ENCODE results near the gene CCDC88C.

CCDC88C gene

GRCh38 chr14:91346838-91347173 is 70.8 kb downstream of the CCDC88C start:
- H3K9ac ChIP-seq (ENCODE audit: low read length) = peak overlapping the region; percentile 10; the same call in 1 of the 2 replicates
- H3K27ac ChIP-seq (ENCODE audit: low read depth, low read length, poor library complexity, severe bottlenecking) = peak overlapping the region; percentile 81
- no peaks in the 10 kb centered on the region for H3F3A ChIP-seq (ENCODE audit: insufficient read depth, low read length)
- peaks cover 69% of the 10 kb centered on the region for H3K4me1 ChIP-seq (ENCODE audit: insufficient read depth, low read length, severe bottlenecking)
- no peak overlapping the region for H2AFZ ChIP-seq (ENCODE audit: low read length)
- peaks cover 37% of the 10 kb centered on the region; the same call in 1 of the 2 replicates for H3K36me3 ChIP-seq (ENCODE audit: insufficient read depth, low read length)
- no peak for TF ChIP-seq CTCF (IDR thresholded peaks at IDR 0.05; ENCODE audit: low read length)
- H3K4me2 ChIP-seq (ENCODE audit: low read length) = peak overlapping the region; percentile 1; the same call in 1 of the 2 replicates
- no peaks in the 10 kb centered on the region for H3K9me2 ChIP-seq (ENCODE audit: low read depth, low read length)
- no peaks in the 10 kb centered on the region for H3K9me3 ChIP-seq (ENCODE audit: low read length)
- H4K20me1 ChIP-seq (ENCODE audit: insufficient read depth, low read length) = no peaks in the 10 kb centered on the region
- no peaks in the 10 kb centered on the region for H3K27me3 ChIP-seq (ENCODE audit: insufficient read depth, low read length)
- H3K79me2 ChIP-seq (ENCODE audit: insufficient read depth, low read length) = peaks cover 50% of the 10 kb centered on the region
- H3K4me3 ChIP-seq (ENCODE audit: low read depth, low read length, poor library complexity, severe bottlenecking) = no peak overlapping the region

GRCh38 chr14:91344096-91344495 is 73.5 kb downstream of the CCDC88C start:
- no peaks in the 10 kb centered on the region for H3K27me3 ChIP-seq (ENCODE audit: insufficient read depth, low read length)
- no peaks in the 10 kb centered on the region for H4K20me1 ChIP-seq (ENCODE audit: insufficient read depth, low read length)
- H2AFZ ChIP-seq (ENCODE audit: low read length) = no peak overlapping the region
- no peaks in the 10 kb centered on the region for H3F3A ChIP-seq (ENCODE audit: insufficient read depth, low read length)
- H3K27ac ChIP-seq (ENCODE audit: low read depth, low read length, poor library complexity, severe bottlenecking) = peak overlapping the region; percentile 60
- no peak overlapping the region for H3K4me3 ChIP-seq (ENCODE audit: low read depth, low read length, poor library complexity, severe bottlenecking)
- peaks cover 61% of the 10 kb centered on the region for H3K36me3 ChIP-seq (ENCODE audit: insufficient read depth, low read length)
- H3K79me2 ChIP-seq (ENCODE audit: insufficient read depth, low read length) = peaks cover 34% of the 10 kb centered on the region
- no peak overlapping the region for H3K9ac ChIP-seq (ENCODE audit: low read length)
- H3K9me2 ChIP-seq (ENCODE audit: low read depth, low read length) = no peaks in the 10 kb centered on the region
- no peak for TF ChIP-seq CTCF (IDR thresholded peaks at IDR 0.05; ENCODE audit: low read length)
- no peak for TF ChIP-seq EZH2 (IDR thresholded peaks at IDR 0.05; ENCODE audit: borderline replicate concordance, low read length)
- no peaks in the 10 kb centered on the region for H3K9me3 ChIP-seq (ENCODE audit: low read length)
- no peak overlapping the region for H3K4me2 ChIP-seq (ENCODE audit: low read length)
- H3K4me1 ChIP-seq (ENCODE audit: insufficient read depth, low read length, severe bottlenecking) = peaks cover 42% of the 10 kb centered on the region

GRCh38 chr14:91343051-91343450 is 74.6 kb downstream of the CCDC88C start:
- Histone ChIP-seq H3K9me3 (ENCODE audit: low read length) (no peaks in the 10 kb centered on the region), H3K9ac (ENCODE audit: low read length) (no peak overlapping the region), H3K9me2 (ENCODE audit: low read depth, low read length) (no peaks in the 10 kb centered on the region), H3K4me2 (ENCODE audit: low read length) (no peak overlapping the region), H3K27me3 (ENCODE audit: insufficient read depth, low read length) (no peaks in the 10 kb centered on the region), H4K20me1 (ENCODE audit: insufficient read depth, low read length) (no peaks in the 10 kb centered on the region), H2AFZ (ENCODE audit: low read length) (no peak overlapping the region), H3K4me3 (ENCODE audit: low read depth, low read length, poor library complexity, severe bottlenecking) (no peak overlapping the region), H3K79me2 (ENCODE audit: insufficient read depth, low read length) (peaks cover 24% of the 10 kb centered on the region), H3F3A (ENCODE audit: insufficient read depth, low read length) (no peaks in the 10 kb centered on the region), H3K36me3 (ENCODE audit: insufficient read depth, low read length) (peaks cover 71% of the 10 kb centered on the region), H3K27ac (ENCODE audit: low read depth, low read length, poor library complexity, severe bottlenecking) (peak overlapping the region; percentile 60), H3K4me1 (ENCODE audit: insufficient read depth, low read length, severe bottlenecking) (peaks cover 33% of the 10 kb centered on the region)
- no peak for TF ChIP-seq EZH2 (IDR thresholded peaks at IDR 0.05; ENCODE audit: borderline replicate concordance, low read length)
- TF ChIP-seq CTCF (IDR thresholded peaks at IDR 0.05; ENCODE audit: low read length) = no peak
